GM19467 (cell line): ENCODE measurements around the gene LTBP4.
"Not testable (repeated sequence)": the region's sequence is repeated elsewhere in the genome, so short reads cannot be mapped to it uniquely, and the experiment has no call there.

Experiments
- ATAC-seq: cut with Tn5 transposase; IDR thresholded peaks from one replicate; pipeline ENCODE4 v1.9.1; 2021; ENCODE audit warnings: mild to moderate bottlenecking, moderate library complexity; ENCODE audit not compliant: unreplicated experiment

The LTBP4 gene

DNA sequence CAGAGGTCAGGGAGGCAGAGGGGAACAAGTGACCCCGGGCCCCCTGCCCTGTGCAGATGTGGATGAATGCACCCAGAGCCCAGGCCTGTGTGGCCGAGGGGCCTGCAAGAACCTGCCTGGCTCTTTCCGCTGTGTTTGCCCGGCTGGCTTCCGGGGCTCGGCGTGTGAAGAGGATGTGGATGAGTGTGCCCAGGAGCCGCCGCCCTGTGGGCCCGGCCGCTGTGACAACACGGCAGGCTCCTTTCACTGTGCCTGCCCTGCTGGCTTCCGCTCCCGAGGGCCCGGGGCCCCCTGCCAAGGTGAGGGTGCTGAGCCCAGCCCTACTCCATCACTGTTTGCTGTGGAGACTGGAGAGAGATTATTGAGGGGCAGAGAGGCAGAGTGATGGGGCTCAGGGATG lies 9.9 kb downstream of the LTBP4 start:
- ATAC-seq, result no peak

DNA sequence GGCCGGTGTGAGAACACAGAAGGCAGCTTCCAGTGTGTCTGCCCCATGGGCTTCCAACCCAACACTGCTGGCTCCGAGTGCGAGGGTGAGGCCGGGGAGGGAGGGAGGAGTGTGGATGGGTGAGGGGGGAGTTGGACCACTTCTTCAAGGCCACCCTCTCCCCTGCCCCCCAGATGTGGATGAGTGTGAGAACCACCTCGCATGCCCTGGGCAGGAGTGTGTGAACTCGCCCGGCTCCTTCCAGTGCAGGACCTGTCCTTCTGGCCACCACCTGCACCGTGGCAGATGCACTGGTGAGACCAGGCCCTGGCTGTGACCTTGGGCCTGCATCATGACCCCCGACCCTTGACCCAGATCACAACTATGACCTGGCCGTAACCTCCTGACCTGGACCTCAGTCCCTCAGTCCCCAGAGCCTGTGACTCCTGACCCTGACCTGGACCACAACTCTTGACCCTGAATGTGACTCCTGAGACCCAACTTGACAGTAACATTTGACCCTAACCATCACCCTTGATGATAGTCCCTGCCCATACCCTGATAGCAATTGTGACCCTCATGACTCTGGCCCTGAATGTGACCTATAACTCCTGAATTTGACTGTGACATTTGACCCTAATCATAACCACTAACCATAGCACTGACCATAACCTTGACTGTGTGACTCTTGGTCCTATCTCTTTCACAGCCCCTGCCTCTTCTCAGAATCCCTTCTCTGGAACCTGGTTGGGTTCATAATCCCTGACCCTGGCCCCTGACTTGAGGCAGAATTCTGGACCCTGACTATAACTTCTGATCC lies 10.9 kb downstream of the LTBP4 start:
- no peak for ATAC-seq

DNA sequence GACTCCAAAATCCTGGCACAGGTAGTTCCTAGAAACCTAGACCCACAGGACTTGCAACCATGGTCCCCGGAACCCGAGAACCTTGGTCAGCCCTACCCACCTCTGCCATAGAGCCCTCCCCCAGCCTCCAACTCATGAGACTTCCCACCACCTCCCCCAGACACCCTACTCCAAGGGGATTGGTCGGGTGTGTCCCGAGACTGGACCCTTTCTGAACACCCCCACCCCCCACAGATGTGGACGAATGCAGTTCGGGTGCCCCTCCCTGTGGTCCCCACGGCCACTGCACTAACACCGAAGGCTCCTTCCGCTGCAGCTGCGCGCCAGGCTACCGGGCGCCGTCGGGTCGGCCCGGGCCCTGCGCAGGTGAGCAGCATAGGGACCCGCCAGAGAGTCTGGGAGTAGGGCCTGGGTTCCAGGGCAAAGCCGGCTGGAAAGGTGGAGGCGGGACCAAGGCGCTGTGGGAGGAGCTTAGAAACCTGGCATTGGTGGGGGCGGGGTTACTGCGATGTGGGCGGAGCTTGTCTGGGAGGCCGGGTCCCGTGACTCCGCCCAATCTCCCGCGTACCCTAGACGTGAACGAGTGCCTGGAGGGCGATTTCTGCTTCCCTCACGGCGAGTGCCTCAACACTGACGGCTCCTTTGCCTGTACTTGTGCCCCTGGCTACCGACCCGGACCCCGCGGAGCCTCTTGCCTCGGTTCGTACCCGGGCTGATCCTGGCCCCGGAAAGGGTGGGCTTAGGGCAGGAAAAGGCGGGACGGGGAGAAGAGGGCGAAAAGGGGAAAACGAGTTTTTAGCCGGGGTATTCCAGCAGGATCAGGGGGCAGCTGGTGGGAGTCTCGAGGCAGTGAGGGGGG lies 11.9 kb downstream of the LTBP4 start:
- ATAC-seq, result no peak

DNA sequence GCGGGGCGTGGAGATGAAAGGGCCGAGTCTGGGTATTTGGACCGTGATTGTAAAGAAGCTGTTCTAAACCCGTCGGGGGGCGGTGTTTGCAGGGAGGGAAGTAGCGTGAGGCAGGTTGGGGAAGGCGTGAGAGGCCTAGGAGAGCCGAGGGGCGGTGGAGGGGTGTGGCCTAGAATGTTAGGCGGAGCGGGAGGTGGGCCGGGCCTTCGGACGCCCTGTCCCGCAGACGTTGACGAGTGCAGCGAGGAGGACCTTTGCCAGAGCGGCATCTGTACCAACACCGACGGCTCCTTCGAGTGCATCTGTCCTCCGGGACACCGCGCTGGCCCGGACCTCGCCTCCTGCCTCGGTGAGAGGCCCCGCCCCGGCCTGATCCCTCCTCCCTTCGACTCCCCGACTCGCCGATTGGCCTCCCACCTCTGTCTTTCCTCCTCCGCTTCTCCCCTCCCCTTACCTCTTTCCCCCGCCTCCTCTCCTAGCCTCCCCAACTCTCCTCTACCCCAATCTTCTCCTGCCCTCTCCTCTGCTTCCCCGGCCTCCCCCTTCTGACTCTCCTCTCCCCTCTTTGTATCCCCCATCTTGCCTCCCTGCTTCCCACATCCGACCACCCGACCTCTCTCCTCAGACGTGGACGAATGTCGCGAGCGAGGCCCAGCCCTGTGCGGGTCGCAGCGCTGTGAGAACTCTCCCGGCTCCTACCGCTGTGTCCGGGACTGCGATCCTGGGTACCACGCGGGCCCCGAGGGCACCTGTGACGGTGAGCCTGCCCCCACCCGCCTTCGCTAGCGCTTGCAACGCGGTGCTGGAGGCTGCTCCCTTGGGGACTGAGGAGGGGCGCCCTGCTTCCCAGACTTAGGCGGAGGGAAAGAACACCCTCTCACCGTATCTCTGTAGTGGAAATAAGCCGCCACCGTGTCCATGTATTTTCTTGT lies 12.8 kb downstream of the LTBP4 start:
- ATAC-seq, result no peak

DNA sequence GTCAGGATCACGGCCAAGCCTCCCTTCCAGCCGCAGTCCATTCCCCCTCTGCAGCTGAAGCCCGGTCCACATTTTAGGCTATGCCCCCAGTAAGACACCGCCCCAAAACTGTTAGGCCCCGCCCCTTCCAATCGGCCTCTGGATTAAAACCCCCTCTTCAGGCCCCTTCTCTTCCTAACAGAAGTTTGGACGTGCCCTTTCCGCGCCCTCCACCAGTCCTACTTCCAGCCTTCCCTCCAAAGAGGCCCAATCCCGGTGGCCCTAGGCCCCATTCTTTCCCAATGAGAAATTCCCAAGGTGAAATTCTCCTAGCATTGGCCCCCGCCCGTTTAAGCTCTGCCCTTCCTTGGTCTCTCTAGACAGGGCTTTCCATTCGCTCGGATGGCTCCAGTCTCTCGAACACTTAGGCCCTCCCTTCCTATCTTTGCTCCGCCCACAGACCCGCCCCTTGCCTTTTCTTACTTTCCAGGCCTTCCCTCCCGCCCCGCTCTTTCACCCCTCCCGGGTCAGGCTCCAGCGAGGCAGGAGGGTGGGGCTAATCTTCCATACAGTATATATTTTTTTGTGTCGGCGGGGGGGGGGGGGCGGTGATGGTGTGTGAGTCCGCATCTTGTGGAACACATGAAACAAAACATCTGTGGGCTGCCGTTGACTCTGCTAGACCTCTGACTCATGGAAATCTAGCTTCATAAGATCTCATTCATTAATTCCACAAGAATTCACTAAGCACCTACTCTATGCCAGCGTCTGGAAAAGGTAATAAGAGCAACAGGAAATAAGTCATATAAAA lies 13.6 kb downstream of the LTBP4 start:
- no peak for ATAC-seq

DNA sequence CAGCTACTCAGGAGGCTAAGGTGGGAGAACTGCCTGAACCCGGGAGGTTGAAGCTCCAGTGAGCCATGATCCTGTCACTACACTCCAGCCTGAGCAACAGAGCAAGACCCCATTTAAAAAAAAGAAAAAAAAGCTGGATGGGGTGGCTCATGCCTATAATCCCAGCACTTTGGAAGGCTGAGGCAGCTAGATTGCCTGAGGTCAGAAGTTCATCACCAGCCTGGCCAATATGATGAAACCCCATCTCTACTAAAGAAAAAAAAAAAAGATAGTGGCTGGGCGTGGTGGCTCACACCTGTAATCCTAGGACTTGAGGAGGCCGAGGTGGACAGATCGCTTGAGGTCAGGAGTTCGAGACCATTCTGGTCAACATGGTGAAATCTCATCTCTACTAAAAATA lies 15.0 kb downstream of the LTBP4 start:
- no peak for ATAC-seq

DNA sequence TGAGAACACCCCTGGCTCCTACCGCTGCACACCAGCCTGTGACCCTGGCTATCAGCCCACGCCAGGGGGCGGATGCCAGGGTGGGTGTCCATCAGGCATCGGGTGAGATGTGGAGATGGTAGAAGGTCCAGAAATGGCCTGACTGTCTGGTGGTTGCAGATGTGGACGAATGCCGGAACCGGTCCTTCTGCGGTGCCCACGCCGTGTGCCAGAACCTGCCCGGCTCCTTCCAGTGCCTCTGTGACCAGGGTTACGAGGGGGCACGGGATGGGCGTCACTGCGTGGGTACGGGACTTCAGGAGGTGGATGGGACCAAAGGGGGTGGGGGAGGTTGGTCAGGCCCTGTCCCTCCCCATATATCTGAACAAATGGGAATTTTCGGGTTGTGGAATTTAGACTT lies 15.8 kb downstream of the LTBP4 start:
- ATAC-seq, result no peak

DNA sequence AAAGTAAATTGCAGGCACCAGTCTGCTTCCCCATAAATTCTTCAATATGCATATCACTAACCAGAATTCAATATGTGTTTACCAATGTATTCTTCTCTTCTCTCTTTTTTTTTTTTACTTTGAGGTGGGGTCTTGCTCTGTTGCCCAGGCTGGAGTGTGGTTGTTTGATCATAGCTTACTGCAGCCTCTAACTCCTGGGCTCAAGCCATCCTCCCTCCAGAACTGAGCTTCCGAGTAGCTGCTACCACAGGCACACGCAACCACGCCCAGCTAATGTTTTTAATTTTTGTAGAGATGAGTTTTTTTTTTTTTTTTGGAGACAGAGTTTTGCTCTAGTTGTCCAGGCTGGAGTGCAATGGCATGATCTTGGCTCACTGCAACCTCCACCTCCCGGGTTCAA lies 16.8 kb downstream of the LTBP4 start:
- no peak for ATAC-seq

DNA sequence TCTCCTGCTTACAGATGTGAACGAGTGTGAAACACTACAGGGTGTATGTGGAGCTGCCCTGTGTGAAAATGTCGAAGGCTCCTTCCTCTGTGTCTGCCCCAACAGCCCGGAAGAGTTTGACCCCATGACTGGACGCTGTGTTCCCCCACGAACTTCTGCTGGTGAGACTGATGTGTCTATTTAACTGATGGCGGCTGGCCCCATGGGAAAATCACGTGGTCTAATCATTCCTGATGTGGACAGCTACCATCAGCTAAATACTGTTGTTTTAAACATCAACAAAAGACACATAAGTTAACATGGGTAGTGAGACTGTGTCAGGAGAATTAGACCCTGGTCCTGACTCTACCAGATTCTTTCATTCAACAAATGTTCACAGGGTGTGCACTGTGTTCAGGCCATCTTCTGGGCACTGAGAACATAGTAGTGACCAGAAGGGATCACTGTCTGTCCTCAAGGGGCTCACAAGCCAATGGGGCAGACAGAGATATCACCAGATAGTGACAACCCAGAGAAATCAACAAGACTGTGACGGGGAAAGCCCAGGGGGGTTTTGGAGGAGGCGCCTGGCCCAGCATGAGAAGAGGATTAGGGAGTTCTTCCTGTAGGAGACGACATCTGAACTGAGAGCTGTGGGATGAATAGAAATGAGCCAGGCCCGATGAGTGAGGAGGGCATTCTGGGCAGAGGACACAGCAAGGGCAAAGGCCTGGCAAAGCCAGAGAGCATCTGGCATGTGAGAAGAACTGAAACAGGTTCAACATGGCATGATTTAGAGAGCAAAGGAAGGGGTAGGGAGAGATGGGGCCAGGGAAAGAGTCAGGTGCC lies 18.4 kb downstream of the LTBP4 start:
- no peak for ATAC-seq

DNA sequence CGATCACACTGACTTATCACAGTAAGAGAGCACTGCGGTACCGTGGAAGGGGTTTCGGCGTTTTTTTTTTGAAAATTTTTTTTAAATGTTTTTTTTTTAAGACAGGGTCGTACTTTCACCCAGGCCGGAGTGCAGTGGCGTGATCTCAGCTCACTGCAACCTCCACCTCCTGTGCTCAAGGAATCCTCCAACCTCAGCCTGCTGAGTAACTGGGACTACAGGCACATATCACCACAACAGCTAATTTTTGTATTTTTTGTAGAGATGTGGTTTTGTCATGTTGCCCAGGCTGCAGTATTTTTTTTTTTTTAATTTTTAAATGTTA lies 19.0 kb downstream of the LTBP4 start:
- no peak for ATAC-seq

DNA sequence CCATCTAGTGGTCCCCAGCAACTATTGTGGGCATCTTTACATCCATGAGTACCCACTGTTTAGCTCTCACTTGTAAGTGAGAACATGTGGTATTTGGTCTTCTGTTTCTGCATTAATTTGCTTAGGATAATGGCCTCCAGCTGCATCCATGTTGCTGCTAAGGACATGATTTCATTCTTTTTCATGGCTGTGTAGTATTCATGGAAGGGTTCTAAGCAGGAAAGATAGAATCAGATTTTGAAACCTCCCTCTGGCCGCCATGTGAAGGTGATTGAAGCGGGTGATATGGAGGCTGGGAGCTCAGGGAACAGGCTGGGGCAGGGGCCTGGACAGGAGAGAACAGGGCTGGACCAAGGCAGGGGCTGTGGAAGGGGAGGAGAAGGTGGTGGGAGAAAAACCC lies 20.1 kb downstream of the LTBP4 start:
- no peak for ATAC-seq

DNA sequence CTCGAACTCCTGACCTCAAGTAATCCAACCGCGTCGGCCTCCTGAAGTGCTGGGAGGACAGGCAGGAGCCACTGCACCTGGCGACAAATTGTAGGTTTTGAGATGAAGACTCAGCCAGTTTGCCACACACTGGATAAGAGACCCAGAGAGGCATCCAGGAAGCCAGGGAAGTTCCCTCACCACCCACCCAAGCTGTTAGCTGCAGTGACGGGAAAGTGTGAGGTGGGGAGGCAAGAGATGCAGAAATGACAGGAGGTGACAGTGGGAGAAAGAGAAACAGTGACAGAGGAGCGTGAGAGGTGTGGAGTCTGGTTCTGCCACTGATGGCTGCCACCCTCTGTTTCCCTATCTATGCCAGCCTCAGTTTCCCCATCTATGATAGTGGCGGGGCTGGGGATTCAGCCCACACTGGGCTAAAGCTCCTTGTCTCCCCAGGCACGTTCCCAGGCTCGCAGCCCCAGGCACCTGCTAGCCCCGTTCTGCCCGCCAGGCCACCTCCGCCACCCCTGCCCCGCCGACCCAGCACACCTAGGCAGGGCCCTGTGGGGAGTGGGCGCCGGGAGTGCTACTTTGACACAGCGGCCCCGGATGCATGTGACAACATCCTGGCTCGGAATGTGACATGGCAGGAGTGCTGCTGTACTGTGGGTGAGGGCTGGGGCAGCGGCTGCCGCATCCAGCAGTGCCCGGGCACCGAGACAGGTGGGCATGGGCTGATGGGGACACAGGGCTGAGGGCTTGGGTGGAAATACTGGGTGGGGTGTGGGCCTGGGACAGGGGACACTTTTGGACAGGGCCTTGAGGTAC lies 21.0 kb downstream of the LTBP4 start:
- no peak for ATAC-seq

DNA sequence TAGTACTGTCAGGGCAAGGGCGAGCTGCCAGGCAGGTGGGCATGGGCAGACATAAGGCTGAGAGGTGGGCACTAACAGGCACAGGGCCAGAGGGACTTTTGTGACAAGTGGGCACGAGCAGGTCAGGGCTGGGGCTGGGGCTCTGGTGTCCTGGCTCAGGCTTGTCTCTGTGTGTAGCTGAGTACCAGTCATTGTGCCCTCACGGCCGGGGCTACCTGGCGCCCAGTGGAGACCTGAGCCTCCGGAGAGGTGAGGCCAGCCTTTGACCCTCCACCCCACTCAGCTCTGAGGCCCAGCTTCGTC lies 21.6 kb downstream of the LTBP4 start:
- no peak for ATAC-seq

DNA sequence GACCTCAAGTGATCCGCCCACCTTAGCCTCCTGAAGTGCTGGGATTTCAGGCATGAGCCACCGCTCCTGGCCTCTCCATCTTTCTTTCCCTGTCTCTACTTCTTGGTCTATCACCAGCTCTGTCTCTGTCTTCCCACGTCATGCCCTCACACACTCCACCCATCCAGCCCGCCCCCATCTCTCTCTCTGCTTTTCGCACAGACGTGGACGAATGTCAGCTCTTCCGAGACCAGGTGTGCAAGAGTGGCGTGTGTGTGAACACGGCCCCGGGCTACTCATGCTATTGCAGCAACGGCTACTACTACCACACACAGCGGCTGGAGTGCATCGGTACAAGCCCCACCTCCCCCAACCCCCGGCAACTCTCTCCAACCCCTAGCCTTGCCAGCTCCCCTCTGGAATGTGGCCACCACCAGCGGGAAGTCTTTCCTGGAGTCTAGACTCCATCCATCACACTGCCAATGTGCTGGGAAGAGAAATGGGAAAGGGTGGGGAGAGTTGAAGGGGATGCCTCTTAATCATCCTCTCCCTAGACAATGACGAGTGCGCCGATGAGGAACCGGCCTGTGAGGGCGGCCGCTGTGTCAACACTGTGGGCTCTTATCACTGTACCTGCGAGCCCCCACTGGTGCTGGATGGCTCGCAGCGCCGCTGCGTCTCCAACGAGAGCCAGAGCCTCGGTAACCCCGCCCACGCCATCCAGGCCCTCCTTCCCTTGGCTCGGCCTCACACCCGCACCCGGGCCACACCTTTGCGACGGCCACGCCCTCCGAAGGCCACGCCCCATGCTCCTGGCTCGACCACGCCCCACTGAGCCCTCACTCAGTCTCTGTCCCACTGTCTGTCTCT lies 22.5 kb downstream of the LTBP4 start:
- ATAC-seq, result no peak

DNA sequence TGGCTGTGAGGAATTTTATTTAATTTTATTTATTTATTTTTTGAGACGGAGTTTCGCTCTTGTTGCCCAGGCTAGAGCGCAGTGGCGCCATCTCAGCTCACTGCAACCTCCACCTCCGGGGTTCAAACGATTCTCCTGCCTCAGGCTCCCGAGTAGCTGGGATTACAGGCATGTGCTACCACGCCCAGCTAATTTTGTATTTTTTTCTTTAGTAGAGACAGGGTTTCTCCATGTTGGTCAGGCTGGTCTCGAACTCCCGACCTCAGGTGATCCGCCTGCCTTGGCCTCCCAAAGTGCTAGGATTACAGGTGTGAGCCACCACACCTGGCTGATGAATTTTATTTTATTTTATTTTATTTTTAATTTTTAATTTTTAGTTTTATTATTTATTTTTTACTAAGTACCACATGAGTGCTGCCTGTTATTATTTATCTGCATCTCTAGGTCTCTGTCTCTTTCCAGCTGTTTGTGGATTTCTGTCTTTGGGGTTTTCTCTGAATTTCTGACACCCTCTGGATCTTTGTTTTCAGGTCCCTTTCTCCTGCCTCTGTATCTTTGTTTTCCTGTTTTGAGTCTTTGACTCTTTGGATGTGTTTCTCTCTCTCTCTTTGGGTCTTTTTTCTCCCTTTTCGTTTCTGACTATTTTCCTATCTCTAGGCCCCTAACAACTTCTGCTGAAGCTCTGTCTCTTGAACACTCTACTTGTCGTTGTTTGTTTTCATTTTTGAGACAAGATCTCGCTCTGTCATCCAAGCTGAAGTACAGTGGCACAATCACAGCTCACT lies 23.4 kb downstream of the LTBP4 start:
- ATAC-seq, result not testable (repeated sequence)

DNA sequence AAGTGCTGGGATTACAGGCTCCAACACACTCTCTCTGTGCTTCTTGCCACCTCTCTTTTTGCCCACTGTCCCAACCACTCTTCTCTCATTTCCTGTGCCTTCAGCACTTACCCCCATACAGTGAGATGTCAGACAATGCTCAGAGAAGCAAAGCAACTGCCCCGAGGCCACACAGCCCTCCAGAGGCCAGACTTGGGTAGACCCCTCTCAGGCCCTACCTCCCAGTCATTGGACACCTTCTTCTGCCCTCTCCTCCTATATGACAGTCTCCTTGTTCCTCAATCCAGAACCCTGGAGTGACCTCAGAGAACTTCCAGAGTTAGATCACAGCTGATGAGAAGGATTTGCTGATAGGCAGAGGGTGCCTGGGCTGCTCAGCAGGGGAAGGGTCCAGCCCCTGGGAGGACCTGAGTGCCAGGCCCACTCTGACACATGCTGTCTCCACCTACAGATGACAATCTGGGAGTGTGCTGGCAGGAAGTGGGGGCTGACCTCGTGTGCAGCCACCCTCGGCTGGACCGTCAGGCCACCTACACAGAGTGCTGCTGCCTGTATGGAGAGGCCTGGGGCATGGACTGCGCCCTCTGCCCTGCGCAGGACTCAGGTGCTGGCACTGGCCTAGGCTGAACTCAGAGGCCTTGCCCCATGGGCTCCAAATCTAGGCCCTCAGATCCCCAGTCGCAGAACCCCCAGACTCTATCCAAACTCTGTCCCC lies 24.4 kb downstream of the LTBP4 start:
- ATAC-seq, result no peak

DNA sequence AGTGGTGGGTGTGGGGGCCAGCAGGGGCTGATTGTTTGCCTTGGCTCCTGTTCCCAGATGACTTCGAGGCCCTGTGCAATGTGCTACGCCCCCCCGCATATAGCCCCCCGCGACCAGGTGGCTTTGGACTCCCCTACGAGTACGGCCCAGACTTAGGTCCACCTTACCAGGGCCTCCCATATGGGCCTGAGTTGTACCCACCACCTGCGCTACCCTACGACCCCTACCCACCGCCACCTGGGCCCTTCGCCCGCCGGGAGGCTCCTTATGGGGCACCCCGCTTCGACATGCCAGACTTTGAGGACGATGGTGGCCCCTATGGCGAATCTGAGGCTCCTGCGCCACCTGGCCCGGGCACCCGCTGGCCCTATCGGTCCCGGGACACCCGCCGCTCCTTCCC lies 25.7 kb downstream of the LTBP4 start:
- ATAC-seq, result no peak
